ENCODE measurements around the gene THUMPD2.

DNA sequence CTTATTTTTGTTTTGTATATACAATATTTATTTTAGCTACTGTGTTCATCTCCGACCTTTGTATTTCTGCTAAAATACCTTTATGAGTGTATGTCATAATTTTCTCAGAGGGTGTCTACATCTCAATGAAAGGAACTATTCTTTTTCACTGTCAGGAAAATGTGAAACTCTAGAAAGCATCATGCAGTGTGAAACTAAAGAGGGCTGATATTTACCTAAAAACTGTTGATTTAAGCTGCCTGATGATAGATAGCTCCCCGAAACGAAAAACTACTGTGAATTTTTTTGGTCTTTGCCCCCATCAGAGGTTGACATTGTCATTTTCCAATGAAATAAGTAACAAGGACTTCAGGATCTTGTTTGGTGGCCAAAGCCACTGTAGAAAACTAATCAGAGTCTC is 74.5 kb downstream of the THUMPD2 start:
- no peak for TF ChIP-seq POLR2A (IDR thresholded peaks at IDR 0.05)
- TF ChIP-seq, protein P1, sequence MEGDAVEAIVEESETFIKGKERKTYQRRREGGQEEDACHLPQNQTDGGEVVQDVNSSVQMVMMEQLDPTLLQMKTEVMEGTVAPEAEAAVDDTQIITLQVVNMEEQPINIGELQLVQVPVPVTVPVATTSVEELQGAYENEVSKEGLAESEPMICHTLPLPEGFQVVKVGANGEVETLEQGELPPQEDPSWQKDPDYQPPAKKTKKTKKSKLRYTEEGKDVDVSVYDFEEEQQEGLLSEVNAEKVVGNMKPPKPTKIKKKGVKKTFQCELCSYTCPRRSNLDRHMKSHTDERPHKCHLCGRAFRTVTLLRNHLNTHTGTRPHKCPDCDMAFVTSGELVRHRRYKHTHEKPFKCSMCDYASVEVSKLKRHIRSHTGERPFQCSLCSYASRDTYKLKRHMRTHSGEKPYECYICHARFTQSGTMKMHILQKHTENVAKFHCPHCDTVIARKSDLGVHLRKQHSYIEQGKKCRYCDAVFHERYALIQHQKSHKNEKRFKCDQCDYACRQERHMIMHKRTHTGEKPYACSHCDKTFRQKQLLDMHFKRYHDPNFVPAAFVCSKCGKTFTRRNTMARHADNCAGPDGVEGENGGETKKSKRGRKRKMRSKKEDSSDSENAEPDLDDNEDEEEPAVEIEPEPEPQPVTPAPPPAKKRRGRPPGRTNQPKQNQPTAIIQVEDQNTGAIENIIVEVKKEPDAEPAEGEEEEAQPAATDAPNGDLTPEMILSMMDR (IDR thresholded peaks at IDR 0.05), result no peak

Data from body of pancreas (tissue), 4 donors.